HUES64 (cell line): ENCODE measurements around the gene C1QTNF1.
"Not testable (repeated sequence)": the region's sequence is repeated elsewhere in the genome, so short reads cannot be mapped to it uniquely, and the experiment has no call there.

Source experiments
- H3K27ac ChIP-seq: 2 replicates; pipeline ENCODE4 v1.7.0; 2013; ENCODE audit warnings: low read depth, low read length, inconsistent platforms
- H3K27me3 ChIP-seq: 2 replicates; pipeline ENCODE4 v1.6.1; 2013; ENCODE audit warnings: mild to moderate bottlenecking, low read length; ENCODE audit not compliant: insufficient read depth
- H3K36me3 ChIP-seq: 2 replicates; pipeline ENCODE4 v1.6.1; 2013; ENCODE audit warnings: mild to moderate bottlenecking, low read length; ENCODE audit not compliant: insufficient read depth
- H3K4me1 ChIP-seq: 2 replicates; pipeline ENCODE4 v1.6.1; 2013; ENCODE audit warnings: mild to moderate bottlenecking, low read length, moderate library complexity; ENCODE audit not compliant: insufficient read depth
- H3K4me3 ChIP-seq: 2 replicates; pipeline ENCODE4 v1.5.1; 2013; ENCODE audit warnings: mild to moderate bottlenecking, low read length, moderate library complexity
- H3K9ac ChIP-seq: 2 replicates; pipeline ENCODE4 v1.6.1; 2013; ENCODE audit warnings: mild to moderate bottlenecking, low read depth, low read length
- H3K9me3 ChIP-seq: 2 replicates; pipeline ENCODE4 v1.6.1; 2013; ENCODE audit warnings: low read depth, low read length; ENCODE audit not compliant: insufficient read depth
- WGBS: fragments of 150-250, 120-280 bp; methylation state at CpG from one replicate; pipeline ENCODE4 v1.1.7; 2013; ENCODE audit warnings: missing lambda C conversion rate; 5-methylcytosine and 5-hydroxymethylcytosine counted together

C1QTNF1 gene

GRCh38 chr17:79028496-79029326 lies 4.7 kb downstream of the C1QTNF1 start:
- Histone ChIP-seq H3K4me3 (no peak overlapping the region), H3K36me3 (no peaks in the 10 kb centered on the region), H3K27ac (no peak overlapping the region), H3K27me3 (peaks cover 52% of the 10 kb centered on the region), H3K4me1 (0 out of 2 replicates have a peak, but pooled peaks cover 2% of the 10 kb centered on the region), H3K9me3 (no peaks in the 10 kb centered on the region), H3K9ac (no peak overlapping the region)
- WGBS, result 88% methylated on average over 17 of the region's 17 CpGs

GRCh38 chr17:79029327-79030009 lies 5.5 kb downstream of the C1QTNF1 start:
- no peak overlapping the region for H3K9ac ChIP-seq
- 89% methylated on average over 16 of the region's 16 CpGs for WGBS
- H3K27ac ChIP-seq, result no peak overlapping the region
- no peak overlapping the region for H3K4me3 ChIP-seq
- no peaks in the 10 kb centered on the region for H3K9me3 ChIP-seq
- no peaks in the 10 kb centered on the region for H3K36me3 ChIP-seq
- no peaks in the 10 kb centered on the region for H3K4me1 ChIP-seq
- peaks cover 44% of the 10 kb centered on the region for H3K27me3 ChIP-seq

GRCh38 chr17:79030636-79031035 lies 6.7 kb downstream of the C1QTNF1 start:
- not testable (repeated sequence) for H3K9me3 ChIP-seq, H3K4me1 ChIP-seq, H3K4me3 ChIP-seq, H3K9ac ChIP-seq, H3K27ac ChIP-seq, H3K36me3 ChIP-seq
- WGBS, result 88% methylated on average over 12 of the region's 12 CpGs
- peaks cover 33% of the 10 kb centered on the region for H3K27me3 ChIP-seq

- Histone ChIP-seq H3K4me1 (no peaks in the 10 kb centered on the region), H3K27ac (no peak overlapping the region), H3K36me3 (no peaks in the 10 kb centered on the region), H3K9ac (no peak overlapping the region), H3K9me3 (no peaks in the 10 kb centered on the region), H3K27me3 (peaks cover 17% of the 10 kb centered on the region), H3K4me3 (no peak overlapping the region)
- WGBS, result 89% methylated on average over 26 of the region's 26 CpGs
Measured at GRCh38 chr17:79031996-79032875, 8.3 kb downstream of the C1QTNF1 start.

- Histone ChIP-seq H3K9me3 (no peaks in the 10 kb centered on the region), H3K9ac (no peak overlapping the region), H3K27me3 (peaks cover 10% of the 10 kb centered on the region), H3K4me1 (no peaks in the 10 kb centered on the region), H3K36me3 (no peaks in the 10 kb centered on the region), H3K4me3 (no peak overlapping the region), H3K27ac (no peak overlapping the region)
- 92% methylated on average over 9 of the region's 9 CpGs for WGBS
Measured at GRCh38 chr17:79033046-79033616, 9.2 kb downstream of the C1QTNF1 start.

GRCh38 chr17:79033741-79034501 lies 10.0 kb downstream of the C1QTNF1 start:
- 83% methylated on average over 28 of the region's 28 CpGs for WGBS
- Histone ChIP-seq H3K27me3 (peaks cover 10% of the 10 kb centered on the region), H3K4me3 (no peak overlapping the region), H3K36me3 (no peaks in the 10 kb centered on the region), H3K9ac (no peak overlapping the region), H3K9me3 (no peaks in the 10 kb centered on the region), H3K27ac (no peak overlapping the region), H3K4me1 (no peaks in the 10 kb centered on the region)

- no peak overlapping the region for H3K9ac ChIP-seq
- no peak overlapping the region for H3K27ac ChIP-seq
- no peak overlapping the region for H3K4me3 ChIP-seq
- no peaks in the 10 kb centered on the region for H3K4me1 ChIP-seq
- WGBS, result 76% methylated on average over 8 of the region's 8 CpGs
- peaks cover 6% of the 10 kb centered on the region; the same call in 1 of the 2 replicates for H3K27me3 ChIP-seq
- H3K9me3 ChIP-seq, result no peaks in the 10 kb centered on the region
- H3K36me3 ChIP-seq, result no peaks in the 10 kb centered on the region
Measured at GRCh38 chr17:79034931-79035485, 11.0 kb downstream of the C1QTNF1 start.

- peaks cover 6% of the 10 kb centered on the region; the same call in 1 of the 2 replicates for H3K27me3 ChIP-seq
Measured at GRCh38 chr17:79035686-79036085, 11.7 kb downstream of the C1QTNF1 start.

GRCh38 chr17:79036181-79036580 lies 12.2 kb downstream of the C1QTNF1 start:
- Histone ChIP-seq H3K4me1 (no peaks in the 10 kb centered on the region), H3K4me3 (no peak overlapping the region), H3K27me3 (peaks cover 6% of the 10 kb centered on the region; the same call in 1 of the 2 replicates), H3K36me3 (no peaks in the 10 kb centered on the region), H3K27ac (no peak overlapping the region), H3K9me3 (no peaks in the 10 kb centered on the region), H3K9ac (no peak overlapping the region)
- 99% methylated on average over 5 of the region's 6 CpGs for WGBS

More at GRCh38 chr17:79035686-79036085, 11.7 kb downstream of the C1QTNF1 start:
- H3K9ac ChIP-seq, result no peak overlapping the region
- 95% methylated on average over 6 of the region's 6 CpGs for WGBS
- H3K4me1 ChIP-seq, result no peaks in the 10 kb centered on the region
- no peak overlapping the region for H3K4me3 ChIP-seq
- no peak overlapping the region for H3K27ac ChIP-seq
- H3K9me3 ChIP-seq, result no peaks in the 10 kb centered on the region
- H3K36me3 ChIP-seq, result no peaks in the 10 kb centered on the region

- no peaks in the 10 kb centered on the region for H3K36me3 ChIP-seq
- peaks cover 5% of the 10 kb centered on the region; the same call in 1 of the 2 replicates for H3K27me3 ChIP-seq
- no peak overlapping the region for H3K4me3 ChIP-seq
- H3K4me1 ChIP-seq, result no peaks in the 10 kb centered on the region
- WGBS, result 98% methylated on average over 2 of the region's 3 CpGs
- H3K9me3 ChIP-seq, result no peaks in the 10 kb centered on the region
- H3K9ac ChIP-seq, result no peak overlapping the region
- H3K27ac ChIP-seq, result no peak overlapping the region
Measured at GRCh38 chr17:79036596-79036995, 12.6 kb downstream of the C1QTNF1 start.
